ENCODE measurements around the gene SH3BP1. TPM values are rescaled to one million over a fixed set of nuclear protein-coding genes. Genes with fewer than 3 reads are reported as not detected.

Gene SH3BP1
- total and polyA plus RNA-seq, 2 of the 4 experiments (the other 2 are of a cell fraction) = 8.8 to 33.3 TPM

GRCh38 chr22:37658133-37659065 is 18.9 kb downstream of the SH3BP1 start, which contains the start of gene PDXP:
TSS of gene PDXP (plus strand) at chr22:37658723. CDS start at chr22:37658783, 60 bp downstream.
- intact Hi-C loops (cut with micrococcal nuclease) = no loop called here

More at GRCh38 chr22:37658133-37659065, 18.9 kb downstream of the SH3BP1 start, which contains the start of gene PDXP:
- H2AK9ac ChIP-seq (replicated peaks; ENCODE audit: low read depth, low read length, poor library complexity) = peak within 1 kb of the TSS; percentile 97
- H2AFZ ChIP-seq (replicated peaks; ENCODE audit: low read length, poor library complexity) = peak within 1 kb of the TSS; percentile 95
- H3K4ac ChIP-seq (ENCODE audit: low read depth, low read length) = peak within 1 kb of the TSS; percentile 74
- H3K9me1 ChIP-seq (ENCODE audit: insufficient read depth, low read length) = peaks cover 11% of the 10 kb centered on the region
- ATAC-seq (ENCODE audit: low read depth) (peak; percentile 95), DNase-seq (peak; percentile 100)
- peak within 1 kb of the TSS; percentile 95; the same call in 2 of the 3 replicates for H2BK15ac ChIP-seq (ENCODE audit: low read depth, low read length)
- BruUV-seq (replicated peaks) = no TSS peak
- dilution Hi-C loops (cut with HindIII; ENCODE audit: low sequenced_read_pairs, unreplicated experiment) (no loop called here), in situ Hi-C loops (cut with MboI; ENCODE audit: low sequenced_read_pairs) (no loop called here)
- peaks cover 22% of the 10 kb centered on the region for H3K4me1 ChIP-seq (ENCODE audit: control insufficient read depth, insufficient read depth, low read length)
- H3K14ac ChIP-seq (replicated peaks; ENCODE audit: low read depth, low read length) = peak within 1 kb of the TSS; percentile 80
- H4K20me1 ChIP-seq (ENCODE audit: insufficient read depth, low read length) = peaks cover 28% of the 10 kb centered on the region
- H3K9ac ChIP-seq (ENCODE audit: low read depth, low read length) = peak within 1 kb of the TSS; percentile 82
- peaks cover 19 to 42% of the 10 kb centered on the region in 2 experiments; a peak in 3 of 4 replicates for H3K79me1 ChIP-seq (ENCODE audit: low read depth in 1 of 2, low read length in 2 of 2)
- no peak within 1 kb of the TSS for H2BK20ac ChIP-seq (ENCODE audit: low read depth, low read length)
- H3K56ac ChIP-seq (ENCODE audit: extremely low read depth, insufficient read depth, low read length) = peak within 1 kb of the TSS; percentile 67; the same call in 1 of the 2 replicates
- H2BK5ac ChIP-seq (ENCODE audit: low read depth, low read length, poor library complexity, severe bottlenecking) = peak within 1 kb of the TSS; percentile 73
- peak within 1 kb of the TSS; percentile 83 for H4K91ac ChIP-seq (ENCODE audit: insufficient read depth, low read depth, low read length)
- peak within 1 kb of the TSS; percentile 74 for H3K27ac ChIP-seq (ENCODE audit: insufficient read depth, low read length)
- ChIA-PET CTCF (interaction anchor here (0.6 to 2.6 kb wide), 3 partner anchors 15 to 22 kb away, joined by 4 to 12 read pairs (median 4); partner anchors contain the start of gene LGALS1), POLR2A (ENCODE audit: unreplicated experiment) (interaction anchor here (0.6 to 2.0 kb wide), 5 partner anchors 9 to 36 kb away, joined by 3 to 14 read pairs (median 6); partner anchors contain the start of gene LGALS1)
- peak within 1 kb of the TSS; percentile 91 for H2AK5ac ChIP-seq (ENCODE audit: low read depth, low read length)
- H3K4me3 ChIP-seq (ENCODE audit: insufficient read depth, low read depth, low read length) = peak within 1 kb of the TSS; percentile 55
- 0% methylated on average over 38 of the region's 101 CpGs; no CpG with 5 or more reads in 1 of the 2 experiments for WGBS, 2 experiments (ENCODE audit: extremely low coverage in 2 of 2, insufficient read length in 1 of 2)
- H3K27me3 ChIP-seq (ENCODE audit: control insufficient read depth, insufficient read depth, low read length) = no peaks in the 10 kb centered on the region
- peak within 1 kb of the TSS; percentile 91 for H4K5ac ChIP-seq (ENCODE audit: low read depth, low read length)
- H3K4me2 ChIP-seq (ENCODE audit: low read depth, low read length) = peak within 1 kb of the TSS; percentile 96
- TF ChIP-seq FOS (IDR thresholded peaks at IDR 0.05; ENCODE audit: low read depth, low read length) = peak; percentile 68
- peak; percentile 48; the same call in 1 of the 2 replicates for TF ChIP-seq POLR2A (IDR thresholded peaks at IDR 0.05; ENCODE audit: low read depth, low read length)
- no peak for TF ChIP-seq SMC3 (IDR thresholded peaks at IDR 0.05; ENCODE audit: low read depth, low read length)
- no peak for TF ChIP-seq CHD1 (IDR thresholded peaks at IDR 0.05; ENCODE audit: low read depth, low read length)
- peak; percentile 63; the same call in 1 of the 2 replicates for TF ChIP-seq MXI1 (IDR thresholded peaks at IDR 0.05; ENCODE audit: borderline replicate concordance, low read depth, low read length)
- peak; percentile 96 for TF ChIP-seq RFX5 (IDR thresholded peaks at IDR 0.05; ENCODE audit: low read depth, low read length)
- TF ChIP-seq MAZ (IDR thresholded peaks at IDR 0.05; ENCODE audit: borderline replicate concordance, low read depth, low read length) = peak; percentile 89; the same call in 1 of the 2 replicates
- no peak for TF ChIP-seq RCOR1 (IDR thresholded peaks at IDR 0.05; ENCODE audit: insufficient replicate concordance, low read length)
- peak; percentile 94 for TF ChIP-seq BHLHE40 (IDR thresholded peaks at IDR 0.05; ENCODE audit: low read depth, low read length)
- no peak; the same call in 1 of the 2 replicates for TF ChIP-seq RAD21 (IDR thresholded peaks at IDR 0.05; ENCODE audit: low read length)
- peaks cover 8% of the 10 kb centered on the region for H3K36me3 ChIP-seq (ENCODE audit: control insufficient read depth, insufficient read depth, low read length)
- H3K18ac ChIP-seq (ENCODE audit: low read depth, low read length) = peak within 1 kb of the TSS; percentile 34; the same call in 1 of the 2 replicates
- no peaks in the 10 kb centered on the region for H3K9me3 ChIP-seq (ENCODE audit: control insufficient read depth, insufficient read depth, low read length)
- H2BK120ac ChIP-seq (ENCODE audit: low read depth, low read length) = no peak within 1 kb of the TSS; the same call in 1 of the 2 replicates
- peak within 1 kb of the TSS; percentile 93 for H3K23ac ChIP-seq (ENCODE audit: low read depth, low read length)
- H4K8ac ChIP-seq (ENCODE audit: low read depth in 2 of 2, low read length in 2 of 2) = peak within 1 kb of the TSS; percentile 95 to 99

Data from IMR-90 (cell line).